Left forelimb (tissue), 1 donor: Measurements from ENCODE around the gene ZCWPW2.
A peak's percentile ranks its signal among the peaks of the same experiment; 100 is the strongest.

Experiments used
- DNase-seq: peaks from one replicate; pipeline ENCODE4 v3.0.0-alpha.2; 2018; ENCODE audit warnings: low spot score

Gene ZCWPW2, protein sequence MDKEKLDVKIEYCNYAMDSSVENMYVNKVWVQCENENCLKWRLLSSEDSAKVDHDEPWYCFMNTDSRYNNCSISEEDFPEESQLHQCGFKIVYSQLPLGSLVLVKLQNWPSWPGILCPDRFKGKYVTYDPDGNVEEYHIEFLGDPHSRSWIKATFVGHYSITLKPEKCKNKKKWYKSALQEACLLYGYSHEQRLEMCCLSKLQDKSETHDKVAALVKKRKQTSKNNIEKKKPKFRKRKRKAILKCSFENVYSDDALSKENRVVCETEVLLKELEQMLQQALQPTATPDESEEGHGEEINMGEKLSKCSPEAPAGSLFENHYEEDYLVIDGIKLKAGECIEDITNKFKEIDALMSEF

DNA sequence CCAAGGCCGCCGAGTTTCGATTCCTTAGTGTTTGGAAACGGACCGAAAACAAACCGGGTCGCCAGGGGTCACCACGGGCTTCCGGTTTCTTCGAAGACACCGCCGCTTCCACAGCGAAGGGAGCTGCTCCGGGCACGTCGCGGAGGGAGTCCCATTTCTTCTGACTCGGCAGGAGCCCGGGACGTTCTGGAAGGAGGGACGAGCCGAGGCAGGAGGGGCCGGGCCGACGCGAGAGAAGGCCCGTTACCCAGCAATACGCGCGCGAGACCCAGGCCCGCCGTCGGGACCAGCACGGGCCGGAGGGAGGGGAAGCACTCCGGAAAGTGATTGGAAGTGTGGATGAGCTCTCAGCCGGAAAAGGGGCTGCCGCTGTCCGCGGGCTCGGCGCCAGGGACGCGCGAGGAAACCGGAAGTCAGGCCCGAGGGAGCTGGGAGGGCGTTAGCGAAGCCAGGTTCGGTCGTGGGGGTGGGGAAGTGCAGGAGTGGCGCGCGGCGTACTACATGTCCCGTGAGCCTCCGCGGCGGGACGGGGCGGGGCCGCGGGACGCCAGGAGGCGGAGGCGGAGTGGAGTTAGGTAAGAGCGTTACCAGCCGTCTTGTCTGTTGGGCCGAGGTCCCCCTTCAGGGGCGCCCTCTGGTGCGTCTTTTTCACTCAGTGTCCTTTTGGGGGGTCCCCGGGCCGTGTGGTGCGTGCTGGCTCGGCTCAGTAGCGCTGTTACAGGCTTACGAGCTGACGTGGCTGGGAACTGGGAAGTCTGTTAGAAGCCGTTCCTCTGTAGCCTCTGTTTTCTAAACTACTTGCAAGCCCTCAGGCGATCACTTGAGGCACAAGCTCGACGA is at the start of gene ZCWPW2, which contains the start of gene AZI2:
Gene ZCWPW2 (plus strand): TSS at position 93 of the 840 bp plus-strand sequence. CDS start 64,348 bp downstream, outside the sequence.
Gene AZI2 (minus strand): TSS at position 196 of the 840 bp plus-strand sequence. CDS start 8,207 bp downstream, outside the sequence.
- peak; percentile 98 for DNase-seq

- DNase-seq: no peak
These were observed 48.8 kb upstream of the ZCWPW2 start for GRCh38 chr3:28299705-28300104.

DNA sequence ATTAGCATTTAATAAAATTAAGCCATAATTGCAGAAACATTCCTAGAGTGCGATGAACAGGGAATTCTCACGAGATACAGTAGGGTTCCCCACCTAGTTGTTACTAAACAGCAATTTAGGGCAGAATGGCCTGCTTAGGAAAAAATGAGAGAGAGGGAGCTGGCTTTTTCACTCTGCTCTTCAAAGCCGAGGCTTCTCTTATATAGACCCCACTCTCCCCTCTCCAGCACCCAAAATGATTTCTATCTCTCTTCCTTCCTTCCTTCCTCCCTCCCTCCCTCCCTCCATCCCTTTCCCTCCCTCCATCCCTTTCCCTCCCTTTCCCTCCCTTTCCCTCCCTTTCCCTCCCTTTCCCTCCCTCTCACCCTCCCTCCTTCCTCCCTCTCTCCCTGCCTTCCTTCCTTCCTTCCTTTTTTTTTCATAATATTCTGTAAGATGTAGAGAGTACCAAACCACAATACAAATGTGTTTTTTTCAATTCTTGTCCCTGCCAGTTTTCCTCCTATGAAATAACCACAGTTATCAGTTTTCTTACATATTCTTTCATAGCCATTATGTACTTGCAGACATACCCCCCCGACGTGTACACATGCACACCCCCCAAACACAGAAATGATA is 48.1 kb upstream of the ZCWPW2 start:
- DNase-seq: no peak

GRCh38 chr3:28301688-28302087 is 46.8 kb upstream of the ZCWPW2 start:
- no peak for DNase-seq

DNA sequence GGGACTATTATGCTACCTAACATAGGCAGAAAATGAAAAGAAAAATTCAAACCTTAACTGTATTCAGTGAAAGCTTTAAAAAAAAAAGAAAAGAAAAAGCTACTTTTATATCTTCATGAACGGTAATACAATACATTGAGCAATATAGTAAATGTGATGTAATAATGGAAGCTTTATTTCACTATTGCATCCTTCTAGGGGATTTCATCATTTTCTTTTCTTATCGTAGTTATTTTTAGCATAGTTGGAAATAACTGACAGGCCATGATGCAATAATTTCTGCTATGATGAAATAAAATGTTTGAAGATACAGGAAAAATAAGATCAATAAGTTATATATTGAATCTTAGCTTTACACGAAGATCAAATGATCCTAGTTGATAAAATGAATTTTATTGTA is 40.3 kb upstream of the ZCWPW2 start:
- DNase-seq: no peak

GRCh38 chr3:28315711-28316110 is 32.8 kb upstream of the ZCWPW2 start:
- no peak for DNase-seq

DNA sequence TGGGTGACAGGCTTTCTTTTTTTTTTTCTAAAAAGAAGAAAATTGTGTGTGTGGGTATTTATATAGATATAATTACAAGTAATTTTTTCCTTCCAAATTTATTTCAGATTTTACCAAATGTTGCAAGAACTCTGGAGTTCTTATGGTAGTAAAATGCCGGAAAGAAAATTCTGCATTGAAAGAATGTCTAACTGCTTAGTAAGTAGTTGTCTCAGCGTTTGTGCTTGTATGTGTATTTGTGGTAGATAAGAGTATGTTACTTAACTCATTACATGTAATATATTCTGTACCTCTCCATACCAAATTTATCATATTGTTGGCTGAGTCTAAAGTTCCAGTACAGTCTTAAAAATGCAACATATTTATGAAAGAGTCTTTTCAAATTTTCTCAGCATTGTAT is 32.3 kb upstream of the ZCWPW2 start:
- DNase-seq: no peak

DNA sequence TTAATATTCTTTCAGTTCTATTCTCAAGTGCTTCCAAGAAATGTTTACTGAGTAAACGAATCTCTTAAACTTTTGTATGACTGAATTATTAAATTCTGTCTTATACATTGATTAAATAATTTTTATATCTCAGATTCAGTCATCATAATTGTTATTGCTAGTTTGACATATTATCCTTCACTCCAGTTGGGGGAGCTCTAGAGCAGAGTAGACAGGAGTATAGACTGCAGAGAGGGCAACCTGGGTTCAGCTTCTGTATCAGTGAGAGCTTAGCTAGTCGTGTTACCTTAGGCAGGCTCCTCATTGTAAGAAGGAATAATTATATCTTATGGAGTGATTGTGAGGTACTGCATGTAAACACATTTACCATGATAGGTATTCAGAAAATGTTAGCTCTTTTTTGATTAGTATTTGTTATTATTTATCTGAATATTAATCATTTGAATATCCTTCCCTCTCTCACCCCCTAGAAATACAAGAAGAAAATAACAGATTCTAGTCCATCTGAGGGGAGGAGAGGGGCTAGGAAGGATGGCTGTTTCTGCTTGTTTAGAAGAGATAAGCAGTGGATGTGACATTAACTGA is 31.0 kb upstream of the ZCWPW2 start:
- no peak for DNase-seq

DNA sequence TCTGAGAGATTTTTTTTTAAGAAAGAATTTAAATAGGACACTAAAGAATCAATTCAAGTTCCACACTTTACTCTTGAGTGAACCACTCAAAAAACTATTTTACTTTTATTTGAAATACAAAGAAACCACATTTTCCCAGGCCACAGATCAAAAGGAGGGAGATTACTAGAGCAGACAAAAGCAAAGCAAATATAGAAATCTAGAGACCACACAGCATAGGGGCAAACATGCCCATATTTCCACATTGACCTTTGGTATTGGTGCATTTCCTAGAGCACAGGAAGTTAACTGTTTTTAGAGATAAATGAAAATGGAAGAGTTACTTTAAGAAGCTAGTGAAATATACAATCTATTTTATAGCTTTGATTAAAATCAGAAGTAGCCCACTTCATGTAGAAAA is 27.5 kb upstream of the ZCWPW2 start:
- DNase-seq: no peak

DNA sequence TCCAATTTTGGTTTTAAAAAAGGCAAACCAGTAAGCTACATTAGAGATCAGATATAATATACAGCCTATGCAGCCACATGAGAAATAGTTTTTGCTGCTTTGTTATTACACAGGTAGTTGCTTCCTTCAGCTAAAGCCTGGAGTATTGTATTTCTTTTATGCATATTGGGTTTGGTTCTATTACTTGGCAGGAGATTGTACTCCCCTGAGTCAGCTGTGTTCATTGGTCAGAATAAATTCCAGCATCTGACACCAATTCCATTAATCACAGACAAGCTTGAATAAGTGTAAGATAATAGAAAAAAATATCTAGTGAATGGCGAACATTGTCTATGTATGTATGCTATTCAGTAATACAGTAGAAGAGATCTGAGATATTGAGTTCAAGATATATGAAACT is 26.1 kb upstream of the ZCWPW2 start:
- DNase-seq: no peak

DNA sequence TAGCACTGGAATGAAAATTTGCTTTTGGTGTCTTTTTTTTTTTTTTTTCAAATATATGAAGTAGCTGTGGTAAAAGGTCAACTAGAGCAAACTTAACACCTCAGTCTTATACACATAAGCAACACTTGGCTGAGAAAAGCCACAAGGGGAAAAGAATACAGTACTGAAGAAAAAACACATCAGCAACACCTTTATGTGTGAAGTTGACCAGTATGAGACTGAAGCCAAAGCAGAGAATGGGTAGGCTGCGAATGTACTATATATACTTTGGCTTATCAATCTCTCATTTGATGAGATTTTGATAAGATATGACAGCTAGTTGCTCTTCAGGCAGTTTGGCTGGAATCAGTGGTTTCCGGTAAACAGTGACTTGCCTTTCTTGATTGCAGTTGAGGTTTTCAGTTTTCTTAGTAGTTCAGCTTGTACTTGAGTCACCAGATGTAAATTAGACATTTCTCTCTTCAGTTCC is 22.0 kb upstream of the ZCWPW2 start:
- DNase-seq: no peak

DNA sequence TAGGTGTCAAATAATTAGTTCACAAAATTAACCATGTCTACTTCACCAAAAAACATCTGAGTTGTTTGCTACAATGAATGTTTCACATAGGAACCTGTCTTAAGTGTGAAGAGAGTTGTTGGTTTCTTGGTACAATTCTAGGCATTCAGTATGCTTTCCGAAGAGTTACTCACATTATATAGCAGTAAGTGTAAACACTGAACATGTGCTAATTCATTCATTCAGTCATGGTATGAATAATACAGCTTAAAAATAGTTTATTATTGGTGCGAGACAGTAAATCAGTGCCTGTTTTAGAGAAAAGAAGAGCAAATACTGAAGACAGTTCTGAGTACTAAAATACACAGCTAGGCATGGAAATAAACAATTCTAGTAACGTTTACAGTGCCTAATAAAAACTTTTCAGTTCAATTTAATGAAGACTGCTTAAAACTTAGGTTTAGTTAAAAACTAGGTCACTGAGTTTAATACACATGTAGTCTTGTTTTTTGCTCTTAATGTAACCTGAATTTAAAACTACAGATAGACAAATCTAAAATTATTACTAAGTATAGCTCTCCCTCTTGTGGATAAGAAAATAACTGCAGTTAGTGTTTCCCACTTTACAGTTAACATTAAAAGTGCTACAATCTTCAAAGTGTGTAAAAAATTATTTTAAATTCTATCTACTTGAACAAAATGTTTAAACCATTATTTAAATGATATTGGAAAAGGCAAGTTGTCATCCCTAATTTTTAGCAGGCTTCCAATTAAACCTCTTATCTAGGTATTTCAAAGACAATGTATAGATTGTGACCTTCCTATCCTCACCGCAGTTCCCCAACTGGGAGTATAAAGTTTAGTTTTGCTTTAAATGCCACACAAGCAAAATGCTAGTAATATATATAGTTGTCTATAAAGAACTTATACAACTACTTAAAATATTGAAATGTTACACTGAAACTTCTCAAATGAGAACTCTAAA is 20.1 kb upstream of the ZCWPW2 start:
- no peak for DNase-seq

DNA sequence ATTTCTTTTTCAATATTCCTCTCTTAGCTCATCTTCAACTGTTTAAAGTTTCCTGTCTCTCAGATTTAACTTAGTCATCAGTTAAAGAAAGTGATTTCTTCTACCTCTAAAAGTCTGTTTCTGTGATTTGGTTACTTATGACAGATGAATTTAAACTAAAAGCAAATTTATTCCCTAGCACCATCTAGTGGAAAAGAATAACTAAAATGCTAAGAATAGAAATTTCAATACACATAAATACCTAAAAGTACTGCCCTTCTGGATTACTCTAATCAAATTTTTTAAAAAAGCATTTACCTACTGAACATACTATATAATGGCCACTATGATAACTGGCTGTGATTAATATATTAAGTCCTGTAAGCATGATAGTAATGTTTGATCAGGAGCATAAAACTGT is 14.0 kb upstream of the ZCWPW2 start:
- no peak for DNase-seq

GRCh38 chr3:28335246-28335645 is 13.3 kb upstream of the ZCWPW2 start:
- DNase-seq: no peak

DNA sequence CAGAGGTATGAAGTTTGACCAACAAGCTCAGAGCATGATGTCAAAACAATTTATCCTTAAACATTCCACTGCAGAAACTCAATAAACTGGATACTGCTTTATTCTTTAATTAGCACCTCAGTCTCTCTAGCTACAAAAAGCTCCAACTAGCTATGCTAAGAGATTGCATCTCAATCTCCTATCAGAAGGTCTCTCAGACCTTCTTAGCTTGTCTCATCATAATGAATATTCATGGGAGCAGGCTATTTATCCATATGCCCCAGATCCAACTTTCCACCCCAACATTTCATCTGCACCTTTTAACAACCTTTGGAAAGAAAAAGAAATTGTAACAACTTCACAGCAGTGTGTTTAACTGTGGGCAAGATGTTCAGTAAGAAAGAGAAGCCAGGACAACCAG is 11.3 kb upstream of the ZCWPW2 start:
- DNase-seq: no peak

- DNase-seq: no peak
These were observed 5.4 kb upstream of the ZCWPW2 start for GRCh38 chr3:28343144-28343543.

- DNase-seq: no peak
These were observed 2.8 kb upstream of the ZCWPW2 start for GRCh38 chr3:28345690-28346089.

DNA sequence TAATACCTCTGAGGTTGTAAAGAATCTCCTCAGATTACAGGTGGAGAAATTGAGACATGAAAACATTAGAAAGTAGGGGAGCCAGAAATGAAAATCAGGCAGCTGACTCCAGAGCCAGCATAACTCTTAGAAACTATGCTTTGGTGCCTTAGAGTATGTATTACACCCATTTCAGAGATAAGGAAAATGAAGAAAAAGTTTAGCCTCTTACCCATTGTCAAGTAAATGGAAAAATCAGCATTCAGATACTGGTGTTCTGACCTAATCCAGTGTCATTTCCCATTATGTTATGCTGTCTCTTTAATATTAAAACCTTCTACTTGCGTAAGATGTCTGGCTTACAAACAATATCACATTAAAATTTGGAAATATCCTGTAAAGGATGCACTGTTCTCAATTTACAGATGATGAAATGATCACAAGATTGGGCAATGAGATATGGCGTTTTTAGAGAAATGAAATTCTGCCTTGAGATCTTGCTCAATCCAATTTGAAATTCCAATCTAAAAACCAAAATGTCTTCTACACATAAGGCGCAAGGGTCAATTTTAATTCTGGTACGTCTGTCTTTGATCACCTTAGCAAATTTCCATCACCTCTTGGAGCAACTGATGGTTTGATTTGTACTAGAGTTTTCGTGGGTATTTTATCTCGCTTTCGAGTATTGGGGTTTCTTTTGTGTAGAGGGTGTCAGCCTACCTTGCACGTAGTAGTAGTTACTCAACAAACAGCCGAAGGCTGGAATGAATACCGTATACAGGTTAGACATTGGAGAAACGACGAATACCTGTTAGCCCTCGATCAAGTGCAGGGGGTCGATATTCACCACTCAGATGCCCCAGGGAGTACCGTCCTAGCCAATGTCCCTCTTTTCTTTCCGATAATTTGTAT is 902 bp upstream of the ZCWPW2 start:
- no peak for DNase-seq

- DNase-seq: no peak
These were observed 274 bp upstream of the ZCWPW2 start for GRCh38 chr3:28348265-28348628.

DNA sequence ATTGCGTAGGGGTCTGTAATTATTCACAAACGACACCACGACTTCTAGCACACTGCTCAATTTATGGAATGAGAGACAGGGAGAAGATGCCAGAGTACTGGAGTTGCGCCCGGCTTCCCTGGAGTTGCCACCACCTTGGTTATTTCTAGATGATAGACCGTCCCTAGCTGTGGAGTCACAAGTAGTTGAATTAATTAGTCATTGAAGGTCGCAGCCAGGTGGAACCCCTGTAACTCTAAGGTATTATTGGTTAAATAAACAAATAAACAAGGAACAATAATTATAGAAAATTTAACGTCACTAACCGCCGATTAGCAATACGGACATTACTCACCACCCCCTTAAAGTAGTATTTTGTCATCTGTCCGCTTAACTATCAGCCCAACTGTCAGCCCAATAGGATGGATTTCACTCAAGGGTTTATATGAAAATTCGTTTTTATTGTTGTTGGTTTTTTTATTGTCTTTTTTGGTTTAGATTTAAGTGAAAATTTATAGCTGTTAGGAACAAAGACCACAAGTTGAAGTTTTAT is 1.0 kb downstream of the ZCWPW2 start:
- no peak for DNase-seq
